ENCODE data around the gene KRTAP13-1. TPM values are rescaled to one million over a fixed set of nuclear protein-coding genes. Genes with fewer than 3 reads are reported as not detected.

The KRTAP13-1 gene
- total and polyA plus RNA-seq, 2 of the 8 experiments (the other 6 are each of a cell fraction or from before 2014, with no cell fraction given): not detected

DNA sequence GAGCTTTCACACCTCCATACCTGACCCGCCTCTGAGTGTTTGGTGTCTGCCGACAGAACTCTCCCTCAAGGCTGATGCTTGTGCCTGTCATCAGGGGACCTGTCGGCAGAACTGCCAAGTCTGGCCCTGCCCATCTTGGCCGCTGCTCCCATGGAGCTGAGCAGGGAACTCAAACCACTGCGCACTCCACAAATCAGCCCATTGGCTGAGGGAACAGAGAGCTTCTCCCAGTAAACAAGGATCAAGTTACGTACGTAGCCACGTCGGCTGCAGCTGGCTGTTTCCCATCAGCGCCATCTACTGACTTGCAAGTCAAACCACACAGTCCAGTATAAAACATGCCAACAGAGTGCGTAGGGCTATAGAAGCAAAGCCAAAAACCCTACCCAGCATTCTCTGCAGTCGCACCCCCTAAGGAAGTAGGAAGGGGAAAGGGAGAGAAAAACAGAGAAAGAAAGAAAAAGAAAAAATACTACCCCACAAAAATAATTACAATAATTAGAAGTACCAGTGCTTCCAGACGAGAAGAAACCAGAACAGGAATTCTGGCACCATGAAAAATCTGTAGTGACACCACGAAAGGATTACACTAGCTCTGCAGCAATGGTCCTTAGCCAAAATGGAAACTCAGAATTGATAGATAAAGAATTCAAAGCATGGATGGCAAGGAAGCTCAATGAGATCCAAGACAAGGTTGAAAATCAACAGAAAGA lies 13.1 kb downstream of the KRTAP13-1 start (continued):
- TF ChIP-seq JUND (IDR thresholded peaks at IDR 0.05; ENCODE audit: low read length): no peak
- peak; percentile 11; the same call in 1 of the 2 replicates for TF ChIP-seq TEAD4 (IDR thresholded peaks at IDR 0.05; ENCODE audit: low read depth, low read length)
- TF ChIP-seq RFX5 (IDR thresholded peaks at IDR 0.05; ENCODE audit: borderline replicate concordance, low read depth, low read length): no peak
- no peak for TF ChIP-seq CHD7 (IDR thresholded peaks at IDR 0.05; ENCODE audit: insufficient replicate concordance, low read length)
- 0 out of 2 replicates have a peak, but pooled peaks have one; percentile 16 for TF ChIP-seq YY1 (IDR thresholded peaks at IDR 0.05; ENCODE audit: low read depth, low read length)
- no peak for TF ChIP-seq SIX5 (IDR thresholded peaks at IDR 0.05; ENCODE audit: low read depth, low read length)
